SK-N-SH (cell line): ENCODE results near the gene FMN2. TPM values are rescaled to one million over a fixed set of nuclear protein-coding genes. Genes with fewer than 3 reads are reported as not detected.

Experiments
- CTCF ChIA-PET: fragments of 300-600, 350-600 bp; formaldehyde crosslinking; extraction: SDS; loops from one replicate; lab custom pipeline; 2021; lab: Yijun Ruan, JAX
- POLR2A ChIA-PET: fragments of 350-600 bp; sonication (Branson Sonifier 250); formaldehyde crosslinking; extraction: SDS; loops from one replicate; lab custom pipeline; 2020; ENCODE audit warnings: antibody characterized with exemption, inconsistent platforms; lab: Yijun Ruan, JAX
- DNase-seq: peaks from one replicate; pipeline ENCODE4 v3.0.0; 2012
- H2AFZ ChIP-seq: fragments of 200-600 bp; sonication (generic); 2 replicates; pipeline ENCODE4 v1.8.1; 2016; ENCODE audit warnings: antibody characterized with exemption, mild to moderate bottlenecking, low read depth
- H3F3A ChIP-seq: fragments of 200-600 bp; sonication (generic); replicated peaks from 2 replicates; pipeline ENCODE3; 2016; ENCODE audit warnings: antibody characterized with exemption, mild to moderate bottlenecking; ENCODE audit not compliant: insufficient read depth
- H3K27ac ChIP-seq, 2 experiments: fragments of 200-500 bp in 1 of 2; fragments of 200-600 bp in 1 of 2; sonication (Bioruptor generic) in 1 of 2; sonication (generic), shearing (Covaris generic) in 1 of 2; 2 replicates each; pipeline versions ENCODE4 v1.5.1 to v1.6.1; 2014 to 2016; ENCODE audit warnings: low read depth in 2 of 2, inconsistent platforms in 1 of 2, low read length in 1 of 2, mild to moderate bottlenecking in 1 of 2, mixed read lengths in 1 of 2
- H3K27me3 ChIP-seq: fragments of 200-600 bp; sonication (generic), shearing (Covaris generic); 2 replicates; pipeline ENCODE4 v1.6.1; 2016; ENCODE audit warnings: mixed run types; ENCODE audit not compliant: insufficient read depth
- H3K36me3 ChIP-seq, 2 experiments: fragments of 200-500 bp in 1 of 2; fragments of 200-600 bp in 1 of 2; sonication (Bioruptor generic) in 1 of 2; sonication (generic) in 1 of 2; replicated peaks in 1 of 2; 2 replicates each; pipeline versions ENCODE3 to v1.5.1; 2014 to 2016; ENCODE audit warnings: low read length in 1 of 2, mild to moderate bottlenecking in 1 of 2; ENCODE audit not compliant: insufficient read depth in 2 of 2, control insufficient read depth in 1 of 2
- H3K4me1 ChIP-seq, 2 experiments: fragments of 200-500 bp in 1 of 2; fragments of 200-600 bp in 1 of 2; sonication (Bioruptor generic) in 1 of 2; sonication (generic), shearing (Covaris generic) in 1 of 2; 2 replicates each; pipeline versions ENCODE4 v1.5.1 to v1.6.1; 2014 to 2016; ENCODE audit warnings: low read depth in 1 of 2, low read length in 1 of 2, mixed run types in 1 of 2; ENCODE audit not compliant: insufficient read depth in 2 of 2, control insufficient read depth in 1 of 2
- H3K4me2 ChIP-seq: fragments of 200-600 bp; sonication (generic), shearing (Covaris generic); 2 replicates; pipeline ENCODE4 v1.6.1; 2017; ENCODE audit warnings: mixed run types
- H3K4me3 ChIP-seq, 2 experiments: fragments of 200-500 bp in 1 of 2; fragments of 200-600 bp in 1 of 2; sonication (Bioruptor generic) in 1 of 2; sonication (generic), shearing (Covaris generic) in 1 of 2; 2 replicates each; pipeline versions ENCODE4 v1.5.1 to v1.8.1; 2014 to 2016; ENCODE audit warnings: low read depth in 2 of 2, inconsistent platforms in 1 of 2, low read length in 1 of 2, mild to moderate bottlenecking in 1 of 2, mixed read lengths in 1 of 2, moderate library complexity in 1 of 2
- H3K79me2 ChIP-seq: fragments of 200-600 bp; sonication (generic); 2 replicates; pipeline ENCODE4 v1.8.1; 2017; ENCODE audit warnings: mild to moderate bottlenecking; ENCODE audit not compliant: insufficient read depth
- H3K9ac ChIP-seq: fragments of 200-600 bp; sonication (generic); 2 replicates; pipeline ENCODE4 v1.6.1; 2017; ENCODE audit warnings: mixed run types
- H3K9me2 ChIP-seq: fragments of 200-600 bp; sonication (generic); 2 replicates; pipeline ENCODE4 v1.6.1; 2017; ENCODE audit warnings: mixed run types
- H3K9me3 ChIP-seq: fragments of 200-600 bp; sonication (generic); 2 replicates; pipeline ENCODE4 v1.6.1; 2017; ENCODE audit warnings: mixed run types, mild to moderate bottlenecking, moderate library complexity
- H4K20me1 ChIP-seq: fragments of 200-600 bp; sonication (generic); 2 replicates; pipeline ENCODE4 v1.6.1; 2017; ENCODE audit warnings: mild to moderate bottlenecking, mixed run types; ENCODE audit not compliant: insufficient read depth
- EP300 ChIP-seq, 2 experiments: IDR thresholded peaks; 2 replicates each; pipeline versions ENCODE4 v1.4.0 to v1.6.1; 2012; ENCODE audit warnings: borderline replicate concordance in 1 of 2, low read depth in 1 of 2, low read length in 1 of 2
- EZH2phosphoT487 ChIP-seq: fragments of 200-600 bp; sonication (generic); IDR thresholded peaks from 2 replicates; pipeline ENCODE4 v1.6.1; 2017; ENCODE audit warnings: low read depth, mixed run types, mild to moderate bottlenecking, antibody characterized with exemption, moderate library complexity, borderline replicate concordance
- FOSL2 ChIP-seq: IDR thresholded peaks from 2 replicates; pipeline ENCODE4 v1.4.0; 2012; ENCODE audit warnings: low read depth, mild to moderate bottlenecking, moderate library complexity, borderline replicate concordance
- FOXM1 ChIP-seq: IDR thresholded peaks from 2 replicates; pipeline ENCODE4 v1.4.0; 2012; ENCODE audit warnings: low read depth, mild to moderate bottlenecking
- GABPA ChIP-seq: IDR thresholded peaks from 2 replicates; pipeline ENCODE4 v1.4.0; 2012; ENCODE audit warnings: low read depth, mild to moderate bottlenecking
- SIN3A ChIP-seq: IDR thresholded peaks from 2 replicates; pipeline ENCODE4 v1.6.1; 2012; ENCODE audit warnings: low read depth, mild to moderate bottlenecking, low read length, moderate library complexity, borderline replicate concordance
- SMC3 ChIP-seq: IDR thresholded peaks from 2 replicates; pipeline ENCODE4 v1.6.1; 2012; ENCODE audit warnings: low read depth, low read length, improper control_type of control experiment
- TAF1 ChIP-seq: IDR thresholded peaks from 2 replicates; pipeline ENCODE4 v1.6.1; 2012; ENCODE audit warnings: low read depth, mild to moderate bottlenecking, low read length, moderate library complexity, borderline replicate concordance
- TEAD4 ChIP-seq: IDR thresholded peaks from 2 replicates; pipeline ENCODE4 v1.4.0; 2012; ENCODE audit warnings: mild to moderate bottlenecking, borderline replicate concordance; ENCODE audit not compliant: insufficient read depth
- YY1 ChIP-seq: IDR thresholded peaks from 2 replicates; pipeline ENCODE4 v1.4.0; 2012; ENCODE audit warnings: low read depth, mild to moderate bottlenecking
- WGBS: methylation state at CpG from one replicate; pipeline ENCODE4 v1.1.6; 2017; ENCODE audit warnings: low lambda C conversion rate; 5-methylcytosine and 5-hydroxymethylcytosine counted together
- polyA plus RNA-seq, 3 experiments: library from polyadenylated mRNA; depleted of rRNA; stranded (reverse); fragments of >200 nt; gene quantifications; 2 replicates each; pipeline ENCODE4 v1.2.3, GENCODE V29; 2012
- TF ChIP-seq, protein P1 (sequence below): IDR thresholded peaks from 2 replicates; pipeline ENCODE4 v1.4.0; 2012; ENCODE audit warnings: low read depth
- TF ChIP-seq, protein P2 (sequence below): IDR thresholded peaks from 2 replicates; pipeline ENCODE4; 2012
- TF ChIP-seq, protein P3 (sequence below): fragments of 200-600 bp; sonication (generic); IDR thresholded peaks from 2 replicates; pipeline ENCODE4 v1.6.1; 2017; ENCODE audit warnings: antibody characterized with exemption, mild to moderate bottlenecking, moderate library complexity

FMN2 gene
- polyA plus RNA-seq, 1 of the 3 experiments (the other 2 are of a cell fraction), result 7.2 TPM

DNA sequence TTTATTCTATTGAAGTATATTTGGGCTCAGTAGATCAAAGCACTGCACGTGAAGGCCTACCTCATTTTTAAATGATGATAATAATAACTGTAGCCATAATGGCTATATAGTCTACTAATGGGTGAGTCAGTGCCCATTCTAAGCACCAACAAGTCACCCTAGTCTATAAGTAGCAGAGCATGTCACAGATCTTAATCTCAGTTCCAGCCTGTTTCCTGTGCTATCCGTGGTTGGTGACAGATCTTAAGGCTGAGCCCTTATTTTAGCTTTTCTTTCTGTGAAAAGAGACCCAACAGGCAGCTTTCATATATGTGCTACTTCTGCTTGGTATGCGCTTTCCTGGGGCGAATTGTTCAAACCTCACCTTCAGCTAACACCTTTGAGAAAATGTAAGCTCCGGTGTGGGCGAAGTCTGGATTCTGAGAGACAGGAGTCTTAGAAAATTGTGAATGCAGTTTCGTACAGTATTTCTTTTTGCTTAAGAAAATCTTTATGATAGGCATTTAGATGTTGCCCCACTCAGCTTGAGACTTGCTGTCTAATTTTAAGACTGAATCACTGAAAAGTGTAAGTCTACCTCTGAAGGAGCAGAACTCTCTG is 59.6 kb downstream of the FMN2 start:
- 79% methylated on average over 7 of the region's 7 CpGs for WGBS
- no peak overlapping the region; the same call in 1 of the 2 replicates for H3K9ac ChIP-seq
- H3K4me1 ChIP-seq, result peaks cover 0 to 3% of the 10 kb centered on the region in 2 experiments; a peak in 1 of 4 replicates
- peak; percentile 15 for DNase-seq
- peaks cover 0 to 11% of the 10 kb centered on the region in 2 experiments for H3K36me3 ChIP-seq
- TF ChIP-seq, protein P1, sequence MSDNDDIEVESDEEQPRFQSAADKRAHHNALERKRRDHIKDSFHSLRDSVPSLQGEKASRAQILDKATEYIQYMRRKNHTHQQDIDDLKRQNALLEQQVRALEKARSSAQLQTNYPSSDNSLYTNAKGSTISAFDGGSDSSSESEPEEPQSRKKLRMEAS, result no peak
- no peak for TF ChIP-seq YY1
- TF ChIP-seq, all 33 proteins: peak for 0
- Histone ChIP-seq H3K27ac (peak overlapping the region in 1 of 2 experiments; percentile 22; a peak in 2 of 4 replicates), H4K20me1 (no peaks in the 10 kb centered on the region), H2AFZ (no peak overlapping the region), H3K4me3 (no peak overlapping the region), H3K9me2 (no peaks in the 10 kb centered on the region), H3K9me3 (no peaks in the 10 kb centered on the region), H3K4me2 (0 out of 2 replicates have a peak overlapping the region, but pooled peaks have one; percentile 1), H3K27me3 (no peaks in the 10 kb centered on the region), H3F3A (peaks cover 9% of the 10 kb centered on the region), H3K79me2 (peaks cover 46% of the 10 kb centered on the region; the same call in 1 of the 2 replicates)
- CTCF ChIA-PET, result interaction anchor here (0.6 to 5.5 kb wide), 11 partner anchors 7 to 148 kb away, joined by 3 to 58 read pairs (median 7); partner anchors contain the start of gene FMN2
- POLR2A ChIA-PET, result no interaction called here

DNA sequence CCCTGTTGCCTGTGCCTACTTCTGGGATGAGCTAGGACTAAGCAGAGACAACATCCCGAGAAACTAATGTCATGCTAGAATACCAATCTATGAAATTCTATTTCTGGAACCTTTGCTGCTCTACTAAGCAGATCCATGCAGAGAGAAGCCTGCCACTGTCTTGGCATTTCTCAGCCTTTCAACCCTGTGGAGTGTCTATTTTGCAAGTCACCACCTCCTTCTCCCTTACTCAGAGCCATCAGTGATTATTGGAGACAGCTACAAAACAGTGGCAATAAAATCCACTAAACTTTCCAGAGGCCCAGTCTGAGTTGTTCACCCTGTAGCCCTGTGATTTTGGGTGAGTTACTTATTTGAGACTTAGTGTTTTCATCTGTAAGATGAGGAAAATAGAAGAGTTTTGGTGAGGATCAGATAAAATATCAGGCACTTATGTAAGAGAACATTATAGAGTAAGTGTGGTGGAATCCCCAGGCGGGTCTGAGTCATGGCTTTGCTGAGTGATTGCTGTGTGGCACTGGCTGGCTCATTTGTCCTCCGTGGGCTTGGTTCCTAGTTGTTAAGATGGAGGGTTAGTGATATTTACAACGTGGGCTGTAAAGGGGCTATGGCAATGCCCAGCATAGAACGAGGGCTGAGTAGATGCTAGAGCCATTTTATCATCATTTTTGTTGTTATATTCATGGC is 61.1 kb downstream of the FMN2 start:
- H3K79me2 ChIP-seq, result peaks cover 43% of the 10 kb centered on the region; the same call in 1 of the 2 replicates
- TF ChIP-seq EP300 (IDR thresholded peaks at IDR 0.05; ENCODE audit: borderline replicate concordance in 1 of 2, low read depth in 1 of 2, low read length in 1 of 2), result no peak
- TF ChIP-seq FOSL2, result peak; percentile 36; the same call in 1 of the 2 replicates
- CTCF ChIA-PET, result interaction anchor here (0.8 to 5.5 kb wide), 5 partner anchors 10 to 540 kb away, joined by 3 to 58 read pairs (median 5); no protein-coding TSS in a partner anchor
- peaks cover 0 to 15% of the 10 kb centered on the region in 2 experiments for H3K36me3 ChIP-seq
- no peaks in the 10 kb centered on the region for H3K27me3 ChIP-seq
- H3K4me2 ChIP-seq, result no peak overlapping the region
- H3F3A ChIP-seq, result peaks cover 9% of the 10 kb centered on the region
- H3K27ac ChIP-seq, result peak overlapping the region in 1 of 2 experiments; percentile 47; a peak in 3 of 4 replicates
- H3K4me3 ChIP-seq, result no peak overlapping the region
- POLR2A ChIA-PET, result no interaction called here
- no peaks in the 10 kb centered on the region for H3K9me3 ChIP-seq
- H4K20me1 ChIP-seq, result no peaks in the 10 kb centered on the region
- H3K4me1 ChIP-seq, result peaks cover 0 to 3% of the 10 kb centered on the region in 2 experiments; a peak in 1 of 4 replicates
- no peak for DNase-seq
- H2AFZ ChIP-seq, result no peak overlapping the region
- no peaks in the 10 kb centered on the region for H3K9me2 ChIP-seq
- 69% methylated on average over 5 of the region's 5 CpGs for WGBS
- no peak overlapping the region for H3K9ac ChIP-seq

DNA sequence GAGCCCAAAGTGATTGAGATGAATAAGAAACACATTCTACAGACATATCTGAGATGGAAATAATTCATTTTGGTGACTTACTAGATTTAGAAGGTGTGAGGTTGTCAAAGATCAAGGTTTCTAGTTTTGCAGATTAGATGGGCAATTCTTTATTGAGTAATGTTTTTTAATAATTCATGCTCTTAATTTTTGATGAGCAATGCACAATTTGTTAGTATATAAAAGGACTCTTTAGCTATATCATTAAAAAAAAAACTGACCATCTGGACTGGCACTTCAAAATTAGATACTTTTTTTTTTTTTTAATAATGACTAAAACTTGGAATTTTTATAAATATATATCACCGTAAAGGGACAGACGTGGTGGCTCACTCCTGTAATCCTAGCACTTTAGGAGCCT is 63.9 kb downstream of the FMN2 start:
- no peak overlapping the region for H3K9ac ChIP-seq
- TF ChIP-seq TAF1 (no peak), EP300 (IDR thresholded peaks at IDR 0.05; ENCODE audit: borderline replicate concordance in 1 of 2, low read depth in 1 of 2, low read length in 1 of 2) (no peak), YY1 (no peak), GABPA (no peak), TEAD4 (no peak), SMC3 (no peak), FOXM1 (no peak), SIN3A (no peak), EZH2phosphoT487 (no peak)
- TF ChIP-seq, protein P1, result no peak
- TF ChIP-seq, protein P2, sequence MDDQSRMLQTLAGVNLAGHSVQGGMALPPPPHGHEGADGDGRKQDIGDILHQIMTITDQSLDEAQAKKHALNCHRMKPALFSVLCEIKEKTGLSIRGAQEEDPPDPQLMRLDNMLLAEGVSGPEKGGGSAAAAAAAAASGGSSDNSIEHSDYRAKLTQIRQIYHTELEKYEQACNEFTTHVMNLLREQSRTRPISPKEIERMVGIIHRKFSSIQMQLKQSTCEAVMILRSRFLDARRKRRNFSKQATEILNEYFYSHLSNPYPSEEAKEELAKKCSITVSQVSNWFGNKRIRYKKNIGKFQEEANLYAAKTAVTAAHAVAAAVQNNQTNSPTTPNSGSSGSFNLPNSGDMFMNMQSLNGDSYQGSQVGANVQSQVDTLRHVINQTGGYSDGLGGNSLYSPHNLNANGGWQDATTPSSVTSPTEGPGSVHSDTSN, result no peak
- TF ChIP-seq, protein P3, sequence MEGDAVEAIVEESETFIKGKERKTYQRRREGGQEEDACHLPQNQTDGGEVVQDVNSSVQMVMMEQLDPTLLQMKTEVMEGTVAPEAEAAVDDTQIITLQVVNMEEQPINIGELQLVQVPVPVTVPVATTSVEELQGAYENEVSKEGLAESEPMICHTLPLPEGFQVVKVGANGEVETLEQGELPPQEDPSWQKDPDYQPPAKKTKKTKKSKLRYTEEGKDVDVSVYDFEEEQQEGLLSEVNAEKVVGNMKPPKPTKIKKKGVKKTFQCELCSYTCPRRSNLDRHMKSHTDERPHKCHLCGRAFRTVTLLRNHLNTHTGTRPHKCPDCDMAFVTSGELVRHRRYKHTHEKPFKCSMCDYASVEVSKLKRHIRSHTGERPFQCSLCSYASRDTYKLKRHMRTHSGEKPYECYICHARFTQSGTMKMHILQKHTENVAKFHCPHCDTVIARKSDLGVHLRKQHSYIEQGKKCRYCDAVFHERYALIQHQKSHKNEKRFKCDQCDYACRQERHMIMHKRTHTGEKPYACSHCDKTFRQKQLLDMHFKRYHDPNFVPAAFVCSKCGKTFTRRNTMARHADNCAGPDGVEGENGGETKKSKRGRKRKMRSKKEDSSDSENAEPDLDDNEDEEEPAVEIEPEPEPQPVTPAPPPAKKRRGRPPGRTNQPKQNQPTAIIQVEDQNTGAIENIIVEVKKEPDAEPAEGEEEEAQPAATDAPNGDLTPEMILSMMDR, result no peak
- TF ChIP-seq, all 33 proteins: peak for 0
- Histone ChIP-seq H3K4me3 (no peak overlapping the region), H3K36me3 (peaks cover 4 to 28% of the 10 kb centered on the region in 2 experiments), H3K4me1 (peaks cover 0 to 3% of the 10 kb centered on the region in 2 experiments; a peak in 1 of 4 replicates), H2AFZ (no peak overlapping the region), H3K4me2 (no peak overlapping the region), H4K20me1 (no peaks in the 10 kb centered on the region), H3K27ac (no peak overlapping the region), H3F3A (peaks cover 11% of the 10 kb centered on the region), H3K9me2 (no peaks in the 10 kb centered on the region), H3K27me3 (no peaks in the 10 kb centered on the region), H3K9me3 (peaks cover 6% of the 10 kb centered on the region; the same call in 1 of the 2 replicates), H3K79me2 (peaks cover 37% of the 10 kb centered on the region; the same call in 1 of the 2 replicates)
- DNase-seq, result no peak
- POLR2A ChIA-PET, result no interaction called here
- 92% methylated on average over 2 of the region's 2 CpGs for WGBS
- CTCF ChIA-PET, result interaction anchor here (1.3 kb wide), 1 partner anchor 33 kb away, joined by 3 read pairs; no protein-coding TSS in a partner anchor
